ENCODE results near the gene MRPL45. TPM values are rescaled to one million over a fixed set of nuclear protein-coding genes. Genes with fewer than 3 reads are reported as not detected.

The MRPL45 gene
- total RNA-seq, 1 donor from 2014 or later, result 34.3 TPM

DNA sequence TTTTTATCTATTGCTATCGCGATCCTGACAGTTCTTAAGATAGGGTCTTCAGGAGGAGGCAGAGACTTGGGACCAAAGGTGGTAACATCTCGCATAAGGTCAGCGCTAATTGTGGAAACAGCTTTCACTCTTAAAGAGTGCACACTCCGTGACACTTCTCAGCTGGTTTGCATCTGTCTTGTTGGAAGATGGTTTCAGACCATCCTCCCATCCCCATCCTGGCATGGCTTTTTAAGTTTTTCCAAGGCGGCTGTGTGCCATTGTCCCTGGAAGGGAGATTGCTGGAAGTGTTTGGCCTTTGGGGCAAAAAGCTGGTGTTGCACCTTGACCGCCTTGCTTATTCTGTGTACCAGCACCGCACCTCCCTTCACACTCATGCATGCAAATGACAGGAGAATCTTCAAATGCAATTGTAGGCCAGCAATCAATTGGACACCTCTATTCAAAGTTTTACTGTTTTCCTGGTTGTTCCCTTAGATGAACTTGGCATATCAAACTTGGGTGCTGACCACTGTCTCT is 56.2 kb downstream of the MRPL45 start:
- Histone ChIP-seq H3K4me2 (ENCODE audit: low read length) (peak overlapping the region; percentile 96), H3K9ac (ENCODE audit: low read length) (peak overlapping the region; percentile 78), H3K27me3 (ENCODE audit: insufficient read depth, low read length) (no peaks in the 10 kb centered on the region), H3K36me3 (ENCODE audit: insufficient read depth, low read length) (no peaks in the 10 kb centered on the region), H3K27ac (ENCODE audit: low read depth, low read length) (no peak overlapping the region), H4K20me1 (ENCODE audit: insufficient read depth, low read length) (peaks cover 54% of the 10 kb centered on the region), H3K9me3 (ENCODE audit: insufficient read depth, low read depth, low read length) (no peaks in the 10 kb centered on the region), H2AFZ (ENCODE audit: low read depth, low read length) (no peak overlapping the region), H3K4me1 (ENCODE audit: insufficient read depth, low read length) (peaks cover 15% of the 10 kb centered on the region), H3K4me3 (ENCODE audit: insufficient read depth, low read depth, low read length) (peak overlapping the region; percentile 82), H3K79me2 (ENCODE audit: insufficient read depth, low read length) (peaks cover 60% of the 10 kb centered on the region)
- Mint-ChIP-seq H3K36me3 (ENCODE audit: low read depth, unreplicated experiment) (no peaks in the 10 kb centered on the region), H3K4me1 (ENCODE audit: low read depth, unreplicated experiment) (peaks cover 20% of the 10 kb centered on the region), H3K9me3 (ENCODE audit: unreplicated experiment) (no peaks in the 10 kb centered on the region), H3K27me3 (ENCODE audit: low read depth, unreplicated experiment) (peaks cover 2% of the 10 kb centered on the region), H3K4me3 (ENCODE audit: unreplicated experiment) (peak overlapping the region; percentile 89), H3K27ac (ENCODE audit: unreplicated experiment) (peak overlapping the region; percentile 48)
- no peak for FAIRE-seq
- DNase-seq (ENCODE audit: low read depth), result no peak
- TF ChIP-seq, protein P1, sequence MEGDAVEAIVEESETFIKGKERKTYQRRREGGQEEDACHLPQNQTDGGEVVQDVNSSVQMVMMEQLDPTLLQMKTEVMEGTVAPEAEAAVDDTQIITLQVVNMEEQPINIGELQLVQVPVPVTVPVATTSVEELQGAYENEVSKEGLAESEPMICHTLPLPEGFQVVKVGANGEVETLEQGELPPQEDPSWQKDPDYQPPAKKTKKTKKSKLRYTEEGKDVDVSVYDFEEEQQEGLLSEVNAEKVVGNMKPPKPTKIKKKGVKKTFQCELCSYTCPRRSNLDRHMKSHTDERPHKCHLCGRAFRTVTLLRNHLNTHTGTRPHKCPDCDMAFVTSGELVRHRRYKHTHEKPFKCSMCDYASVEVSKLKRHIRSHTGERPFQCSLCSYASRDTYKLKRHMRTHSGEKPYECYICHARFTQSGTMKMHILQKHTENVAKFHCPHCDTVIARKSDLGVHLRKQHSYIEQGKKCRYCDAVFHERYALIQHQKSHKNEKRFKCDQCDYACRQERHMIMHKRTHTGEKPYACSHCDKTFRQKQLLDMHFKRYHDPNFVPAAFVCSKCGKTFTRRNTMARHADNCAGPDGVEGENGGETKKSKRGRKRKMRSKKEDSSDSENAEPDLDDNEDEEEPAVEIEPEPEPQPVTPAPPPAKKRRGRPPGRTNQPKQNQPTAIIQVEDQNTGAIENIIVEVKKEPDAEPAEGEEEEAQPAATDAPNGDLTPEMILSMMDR (IDR thresholded peaks at IDR 0.05; ENCODE audit: insufficient read depth, low read depth, low read length), result no peak
- TF ChIP-seq EZH2 (IDR thresholded peaks at IDR 0.05; ENCODE audit: insufficient read depth, low read length), result no peak

DNA sequence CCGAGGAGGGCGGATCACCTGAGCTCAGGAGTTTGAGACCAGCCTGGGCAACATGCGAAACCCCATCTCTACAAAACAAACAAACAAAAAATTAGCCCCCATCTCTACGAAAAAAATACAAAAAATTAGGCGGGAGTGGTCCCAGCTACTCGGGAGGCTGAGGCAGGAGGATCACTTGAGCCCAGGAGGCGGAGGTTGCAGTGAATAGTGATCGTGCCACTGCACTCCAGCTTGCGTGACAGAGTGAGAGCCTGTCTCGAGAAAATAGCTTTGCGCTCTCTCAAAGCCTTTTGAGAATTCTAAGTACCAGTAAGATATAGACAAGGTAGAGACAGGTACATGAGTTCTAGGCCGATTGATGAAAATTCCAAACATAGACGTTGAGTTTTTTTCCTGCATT is 56.7 kb downstream of the MRPL45 start:
- peaks cover 21% of the 10 kb centered on the region for H3K4me1 Mint-ChIP-seq (ENCODE audit: low read depth, unreplicated experiment)
- H3K27ac Mint-ChIP-seq (ENCODE audit: unreplicated experiment), result no peak overlapping the region
- H2AFZ ChIP-seq (ENCODE audit: low read depth, low read length), result no peak overlapping the region
- H3K36me3 ChIP-seq (ENCODE audit: insufficient read depth, low read length), result no peaks in the 10 kb centered on the region
- TF ChIP-seq EZH2 (IDR thresholded peaks at IDR 0.05; ENCODE audit: insufficient read depth, low read length), result no peak
- TF ChIP-seq, protein P1 (IDR thresholded peaks at IDR 0.05; ENCODE audit: insufficient read depth, low read depth, low read length), result no peak
- peak overlapping the region; percentile 20 for H3K4me3 ChIP-seq (ENCODE audit: insufficient read depth, low read depth, low read length)
- H3K27ac ChIP-seq (ENCODE audit: low read depth, low read length), result no peak overlapping the region
- no peak for FAIRE-seq
- DNase-seq (ENCODE audit: low read depth), result no peak
- peak overlapping the region; percentile 96 for H3K4me2 ChIP-seq (ENCODE audit: low read length)
- H3K36me3 Mint-ChIP-seq (ENCODE audit: low read depth, unreplicated experiment), result no peaks in the 10 kb centered on the region
- peaks cover 15% of the 10 kb centered on the region for H3K4me1 ChIP-seq (ENCODE audit: insufficient read depth, low read length)
- peaks cover 65% of the 10 kb centered on the region for H3K79me2 ChIP-seq (ENCODE audit: insufficient read depth, low read length)
- no peaks in the 10 kb centered on the region for H3K9me3 Mint-ChIP-seq (ENCODE audit: unreplicated experiment)
- H3K9me3 ChIP-seq (ENCODE audit: insufficient read depth, low read depth, low read length), result no peaks in the 10 kb centered on the region
- H3K4me3 Mint-ChIP-seq (ENCODE audit: unreplicated experiment), result peak overlapping the region; percentile 89
- peak overlapping the region; percentile 78 for H3K9ac ChIP-seq (ENCODE audit: low read length)
- no peaks in the 10 kb centered on the region for H3K27me3 ChIP-seq (ENCODE audit: insufficient read depth, low read length)
- peaks cover 2% of the 10 kb centered on the region for H3K27me3 Mint-ChIP-seq (ENCODE audit: low read depth, unreplicated experiment)
- peaks cover 59% of the 10 kb centered on the region for H4K20me1 ChIP-seq (ENCODE audit: insufficient read depth, low read length)

DNA sequence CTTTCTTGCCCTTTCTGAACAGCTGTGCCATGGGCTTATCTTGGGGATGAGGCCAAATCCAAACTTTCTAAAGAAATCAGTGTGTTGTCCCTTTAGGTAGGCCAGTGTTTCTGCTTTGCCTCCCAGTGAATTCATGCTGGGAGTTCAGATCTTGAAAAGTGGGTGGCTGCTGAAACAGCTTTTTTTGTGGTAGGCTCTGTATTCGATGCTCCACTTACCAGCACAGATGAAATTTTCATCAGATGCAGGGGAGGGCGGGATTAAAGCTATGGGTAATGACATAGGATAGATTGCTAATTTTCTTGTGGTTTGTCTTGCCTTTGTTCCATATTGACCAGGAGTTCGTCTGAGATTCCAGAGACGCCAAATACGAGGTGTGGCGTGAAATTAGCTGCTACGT is 57.5 kb downstream of the MRPL45 start:
- H4K20me1 ChIP-seq (ENCODE audit: insufficient read depth, low read length), result peaks cover 66% of the 10 kb centered on the region
- no peak overlapping the region for H3K27ac ChIP-seq (ENCODE audit: low read depth, low read length)
- no peak overlapping the region for H3K27ac Mint-ChIP-seq (ENCODE audit: unreplicated experiment)
- no peak overlapping the region for H3K4me3 Mint-ChIP-seq (ENCODE audit: unreplicated experiment)
- TF ChIP-seq, protein P1 (IDR thresholded peaks at IDR 0.05; ENCODE audit: insufficient read depth, low read depth, low read length), result no peak
- no peak for TF ChIP-seq EZH2 (IDR thresholded peaks at IDR 0.05; ENCODE audit: insufficient read depth, low read length)
- H3K4me2 ChIP-seq (ENCODE audit: low read length), result peak overlapping the region; percentile 96
- H3K27me3 ChIP-seq (ENCODE audit: insufficient read depth, low read length), result no peaks in the 10 kb centered on the region
- H3K4me1 ChIP-seq (ENCODE audit: insufficient read depth, low read length), result peaks cover 15% of the 10 kb centered on the region
- DNase-seq (ENCODE audit: low read depth) (no peak), FAIRE-seq (no peak)
- no peaks in the 10 kb centered on the region for H3K9me3 Mint-ChIP-seq (ENCODE audit: unreplicated experiment)
- no peak overlapping the region for H2AFZ ChIP-seq (ENCODE audit: low read depth, low read length)
- H3K36me3 Mint-ChIP-seq (ENCODE audit: low read depth, unreplicated experiment), result no peaks in the 10 kb centered on the region
- H3K36me3 ChIP-seq (ENCODE audit: insufficient read depth, low read length), result no peaks in the 10 kb centered on the region
- H3K9ac ChIP-seq (ENCODE audit: low read length), result no peak overlapping the region
- no peaks in the 10 kb centered on the region for H3K9me3 ChIP-seq (ENCODE audit: insufficient read depth, low read depth, low read length)
- peaks cover 73% of the 10 kb centered on the region for H3K79me2 ChIP-seq (ENCODE audit: insufficient read depth, low read length)
- H3K4me1 Mint-ChIP-seq (ENCODE audit: low read depth, unreplicated experiment), result peaks cover 27% of the 10 kb centered on the region
- no peak overlapping the region for H3K4me3 ChIP-seq (ENCODE audit: insufficient read depth, low read depth, low read length)
- H3K27me3 Mint-ChIP-seq (ENCODE audit: low read depth, unreplicated experiment), result no peaks in the 10 kb centered on the region
